ENCODE measurements around the gene EIF3A.
"Not testable (repeated sequence)": the region's sequence is repeated elsewhere in the genome, so short reads cannot be mapped to it uniquely, and the experiment has no call there.

EIF3A gene

GRCh38 chr10:119031496-119032059 is 49.0 kb downstream of the EIF3A start:
- peaks cover 20% of the 10 kb centered on the region for H3K27me3 Mint-ChIP-seq (ENCODE audit: low read depth, poor library complexity)
- DNase-seq: no peak
- peaks cover 30% of the 10 kb centered on the region for H3K36me3 Mint-ChIP-seq (ENCODE audit: low read depth)
- H3K9me3 Mint-ChIP-seq: no peaks in the 10 kb centered on the region
- TF ChIP-seq CTCF (IDR thresholded peaks at IDR 0.05): no peak
- peak overlapping the region; percentile 75 for H3K4me3 Mint-ChIP-seq
- H3K4me1 Mint-ChIP-seq: peaks cover 16% of the 10 kb centered on the region
- H3K27ac Mint-ChIP-seq: no peak overlapping the region

GRCh38 chr10:119030421-119031250 is 50.0 kb downstream of the EIF3A start:
- peaks cover 20% of the 10 kb centered on the region for H3K27me3 Mint-ChIP-seq (ENCODE audit: low read depth, poor library complexity)
- peak overlapping the region; percentile 75 for H3K4me3 Mint-ChIP-seq
- peaks cover 22% of the 10 kb centered on the region for H3K36me3 Mint-ChIP-seq (ENCODE audit: low read depth)
- no peak for TF ChIP-seq CTCF (IDR thresholded peaks at IDR 0.05)
- no peak overlapping the region for H3K27ac Mint-ChIP-seq
- peak; percentile 77 for DNase-seq
- H3K9me3 Mint-ChIP-seq: no peaks in the 10 kb centered on the region
- peaks cover 23% of the 10 kb centered on the region for H3K4me1 Mint-ChIP-seq

GRCh38 chr10:119029613-119030420 is 50.8 kb downstream of the EIF3A start, which contains the start of gene NANOS1:
NANOS1 (plus strand) TSS chr10:119029714; CDS start chr10:119029802, 88 bp downstream.
- H3K36me3 Mint-ChIP-seq (ENCODE audit: low read depth): peaks cover 22% of the 10 kb centered on the region
- TF ChIP-seq CTCF (IDR thresholded peaks at IDR 0.05): no peak
- peaks cover 20% of the 10 kb centered on the region for H3K27me3 Mint-ChIP-seq (ENCODE audit: low read depth, poor library complexity)
- peak within 1 kb of the TSS; percentile 76 for H3K4me3 Mint-ChIP-seq
- DNase-seq: peak; percentile 56
- no peak within 1 kb of the TSS for H3K27ac Mint-ChIP-seq
- H3K4me1 Mint-ChIP-seq: peaks cover 23% of the 10 kb centered on the region
- H3K9me3 Mint-ChIP-seq: no peaks in the 10 kb centered on the region

- peaks cover 23% of the 10 kb centered on the region for H3K4me1 Mint-ChIP-seq
- H3K9me3 Mint-ChIP-seq: no peaks in the 10 kb centered on the region
- no peak for TF ChIP-seq CTCF (IDR thresholded peaks at IDR 0.05)
- DNase-seq: peak; percentile 92
- H3K36me3 Mint-ChIP-seq (ENCODE audit: low read depth): peaks cover 14% of the 10 kb centered on the region
- H3K27ac Mint-ChIP-seq: no peak overlapping the region
- H3K4me3 Mint-ChIP-seq: peak overlapping the region; percentile 76
- H3K27me3 Mint-ChIP-seq (ENCODE audit: low read depth, poor library complexity): peaks cover 20% of the 10 kb centered on the region
Observed at GRCh38 chr10:119028900-119029612, 51.6 kb downstream of the EIF3A start.

GRCh38 chr10:119028445-119028899 is 52.1 kb downstream of the EIF3A start:
- peak overlapping the region; percentile 66 for H3K4me3 Mint-ChIP-seq

More at GRCh38 chr10:119028445-119028899, 52.1 kb downstream of the EIF3A start:
- not testable (repeated sequence) for DNase-seq; H3K27ac Mint-ChIP-seq; H3K9me3 Mint-ChIP-seq; H3K36me3 Mint-ChIP-seq (ENCODE audit: low read depth)
- Mint-ChIP-seq H3K4me1 (peaks cover 23% of the 10 kb centered on the region), H3K27me3 (ENCODE audit: low read depth, poor library complexity) (peaks cover 20% of the 10 kb centered on the region)
